IPS DF 4.7 (cell line): ENCODE results near the gene HES2.
"Not testable (repeated sequence)": the region's sequence is repeated elsewhere in the genome, so short reads cannot be mapped to it uniquely, and the experiment has no call there.

Source experiments
- DNase-seq: peaks from one replicate; pipeline ENCODE4 v3.0.0-alpha.2; 2013; ENCODE audit warnings: low spot score; ENCODE audit errors: extremely low read depth

HES2 gene

DNA sequence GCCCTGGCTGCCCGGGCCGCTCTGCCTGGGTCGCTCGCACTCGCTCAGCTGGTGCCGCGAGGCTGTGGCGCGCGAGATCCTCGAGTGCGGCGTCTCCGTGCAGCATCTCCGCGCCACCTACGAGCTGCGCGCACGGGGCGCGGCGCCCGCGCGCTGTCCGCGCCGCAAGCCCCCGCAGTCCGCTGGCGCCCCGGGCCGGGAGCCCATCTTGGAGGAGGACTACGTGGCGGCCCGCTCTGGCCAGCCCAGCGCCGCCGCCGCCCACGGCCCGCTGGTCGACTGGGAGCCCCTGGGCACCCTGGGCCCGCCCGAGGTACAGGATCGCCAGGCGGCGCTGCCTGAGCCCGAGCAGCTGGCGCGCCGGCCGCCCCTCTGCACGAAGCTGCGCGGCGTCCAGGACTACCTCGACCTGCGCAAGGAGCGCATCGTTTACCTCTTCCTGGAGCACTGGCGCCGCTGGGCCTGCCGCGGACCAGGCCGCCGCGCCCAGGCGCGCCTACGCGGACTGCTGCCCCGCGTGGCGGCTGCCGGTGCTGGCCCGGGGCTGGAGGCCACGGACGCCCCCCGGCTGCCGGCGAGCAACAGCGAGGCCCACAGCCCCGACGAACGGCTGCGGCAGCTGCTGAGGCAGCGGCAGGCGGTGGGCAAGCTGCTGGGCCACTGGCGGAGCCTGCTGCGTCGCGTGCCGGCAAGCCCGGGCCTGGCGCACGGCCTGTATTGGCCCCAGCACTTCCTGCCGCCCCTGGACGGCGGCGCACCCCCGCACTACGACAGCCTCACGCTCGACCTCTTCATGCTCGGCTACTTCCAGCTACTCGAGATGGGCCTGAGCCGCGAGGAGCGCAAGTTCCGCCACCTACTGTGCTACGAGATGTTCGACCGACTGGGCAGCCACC, 35.4 kb upstream of the HES2 start:
- no peak for DNase-seq

GRCh38 chr1:6453895-6454855, 34.5 kb upstream of the HES2 start:
- DNase-seq = not testable (repeated sequence)

GRCh38 chr1:6450943-6451373, 31.2 kb upstream of the HES2 start:
- no peak for DNase-seq

DNA sequence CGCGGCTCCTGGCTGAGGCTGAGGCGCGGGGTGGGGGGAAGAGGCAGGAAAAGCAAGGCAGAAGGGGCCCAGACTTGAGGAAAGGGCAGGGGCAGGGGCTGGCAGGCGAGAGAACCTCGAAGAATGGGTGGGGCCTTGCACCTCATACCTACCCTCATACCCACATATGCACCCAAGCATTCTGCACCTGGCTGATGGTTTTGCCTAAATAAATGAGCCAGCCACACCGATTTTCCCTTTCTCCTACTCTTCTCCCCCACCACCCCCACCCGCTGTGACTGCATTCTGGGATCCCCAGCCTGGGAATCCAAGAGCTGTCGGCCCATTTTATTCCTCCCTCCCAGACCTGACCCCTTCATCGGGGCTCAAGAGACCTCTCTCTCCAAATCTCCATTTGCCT, 30.8 kb upstream of the HES2 start:
- not testable (repeated sequence) for DNase-seq

DNA sequence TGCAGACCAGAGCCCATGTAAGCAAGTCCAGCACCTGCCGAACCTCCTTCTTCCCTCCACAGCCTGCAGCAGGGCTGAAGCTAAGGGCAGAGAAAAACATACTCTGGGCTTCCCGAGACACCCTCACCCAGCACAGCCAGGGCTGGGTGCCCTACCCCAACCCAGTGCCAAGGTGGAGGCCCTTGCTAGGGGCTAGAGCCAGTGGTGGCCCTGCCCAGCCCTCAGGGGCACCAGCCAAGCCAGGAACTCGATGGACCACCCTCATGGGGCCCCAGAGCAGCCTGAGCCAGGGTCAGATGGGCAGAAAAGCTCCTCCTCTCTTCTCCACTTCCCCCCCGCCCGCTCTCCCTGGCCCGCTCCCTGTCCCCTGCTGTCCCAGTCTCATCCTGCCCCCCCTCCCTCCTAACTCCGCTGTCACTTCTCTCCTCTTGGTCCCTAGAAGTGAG, 30.3 kb upstream of the HES2 start:
- DNase-seq = no peak

- DNase-seq = no peak
Measured at GRCh38 chr1:6448749-6449631, 29.3 kb upstream of the HES2 start.

GRCh38 chr1:6447818-6448748, 28.4 kb upstream of the HES2 start:
- no peak for DNase-seq

GRCh38 chr1:6447016-6447817, 27.5 kb upstream of the HES2 start:
- DNase-seq = no peak

- DNase-seq = no peak
Measured at GRCh38 chr1:6446665-6447015, 26.9 kb upstream of the HES2 start.

GRCh38 chr1:6445929-6446328, 26.2 kb upstream of the HES2 start:
- not testable (repeated sequence) for DNase-seq

GRCh38 chr1:6445062-6445763, 25.5 kb upstream of the HES2 start:
- no peak for DNase-seq

DNA sequence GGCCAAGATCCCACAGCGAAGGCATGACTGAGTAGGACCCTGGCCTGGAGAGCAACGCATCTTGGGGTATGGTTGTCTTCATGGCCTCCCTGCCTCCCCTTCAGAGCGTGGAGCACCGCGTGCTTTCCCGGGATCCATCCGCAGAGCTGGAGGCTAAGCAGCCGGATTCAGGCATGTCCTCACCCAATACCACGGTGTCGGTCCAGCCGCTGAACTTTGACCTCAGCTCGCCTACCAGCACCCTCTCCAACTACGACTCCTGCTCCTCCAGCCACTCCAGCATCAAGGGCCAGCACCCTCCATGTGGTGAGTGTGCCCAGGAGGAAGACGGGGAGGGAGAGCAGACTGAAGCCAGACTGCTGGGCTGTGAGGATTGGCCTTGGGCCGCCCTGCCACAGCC, 24.7 kb upstream of the HES2 start:
- no peak for DNase-seq

DNA sequence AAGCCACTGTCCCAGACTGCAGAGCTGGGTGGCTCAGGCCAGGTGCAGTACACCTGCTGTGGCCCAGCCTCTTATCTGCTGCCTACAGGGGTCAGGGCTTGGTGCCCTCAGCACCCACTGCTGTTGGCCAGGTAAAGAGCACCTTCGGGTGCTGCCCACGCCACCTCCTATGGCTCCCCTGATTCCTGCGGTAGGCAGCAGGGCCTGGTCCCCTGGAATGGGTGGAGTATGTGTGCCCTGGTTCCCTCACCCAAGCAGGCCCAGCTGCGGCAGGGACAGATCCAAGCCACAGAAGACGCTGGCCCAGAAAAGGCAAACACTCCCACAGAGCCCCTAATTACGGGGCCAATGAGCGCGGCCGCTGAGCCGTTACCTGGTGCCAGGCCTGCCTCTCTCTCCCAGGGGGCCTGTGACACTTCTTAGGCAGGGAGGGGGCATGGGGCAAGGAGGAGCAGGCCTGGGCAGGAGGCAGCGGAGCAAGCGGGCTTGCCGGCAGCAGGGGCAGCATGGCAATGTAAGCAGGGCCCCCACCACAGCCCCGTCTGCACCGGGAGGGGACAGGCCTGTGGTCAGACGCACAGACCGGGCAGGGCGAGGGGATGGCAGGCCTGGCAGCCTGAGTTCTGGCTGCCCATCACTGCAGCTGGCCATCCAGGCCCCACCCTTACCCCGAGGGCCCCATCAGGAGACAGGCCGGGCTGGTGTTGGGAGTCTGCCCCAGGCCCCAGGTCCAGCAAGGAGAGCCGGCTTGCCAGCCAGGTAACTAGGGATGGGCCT, 23.8 kb upstream of the HES2 start:
- no peak for DNase-seq

GRCh38 chr1:6441586-6441985, 21.9 kb upstream of the HES2 start:
- no peak for DNase-seq

- no peak for DNase-seq
Measured at GRCh38 chr1:6440198-6441126, 20.7 kb upstream of the HES2 start.

DNA sequence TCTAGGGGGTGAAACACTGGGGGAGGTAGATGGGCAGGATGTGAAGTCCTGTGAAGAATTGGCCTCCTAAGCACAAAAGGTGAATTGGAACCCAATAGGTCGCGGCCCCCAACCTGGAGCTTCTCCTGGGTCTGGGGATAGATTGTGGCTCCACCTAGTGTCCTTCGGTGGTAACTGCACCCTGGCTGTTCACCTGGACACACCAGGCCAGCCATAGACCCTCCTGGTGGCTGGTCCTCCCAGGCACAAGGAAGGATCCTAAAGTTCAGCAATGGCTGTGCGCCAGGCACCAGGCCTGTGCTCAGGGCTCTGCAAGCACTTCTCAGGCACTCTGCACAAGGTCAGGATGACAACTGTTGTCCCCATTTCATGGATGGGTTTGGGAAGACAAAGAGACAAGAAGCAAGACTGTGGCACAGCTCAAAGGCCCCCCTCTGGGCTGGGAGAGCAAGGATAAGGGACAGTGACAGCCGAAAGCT, 18.4 kb upstream of the HES2 start:
- DNase-seq = no peak
